A673 (cell line): ENCODE measurements around the gene ZFAND4. TPM values are rescaled to one million over a fixed set of nuclear protein-coding genes. Genes with fewer than 3 reads are reported as not detected.

Experiments used
- BruUV-seq: library from RNA; stranded (reverse); fragments of 400-500 nt; replicated peaks from 2 replicates; lab custom pipeline; 2021; lab: Mats Ljungman, UMichigan
- CTCF ChIA-PET: fragments of 300-600 bp; sonication (Branson Sonifier 250); formaldehyde crosslinking; loops from one replicate; lab custom pipeline; 2022; ENCODE audit warnings: antibody characterized with exemption; lab: Charles Lee
- POLR2A ChIA-PET: fragments of 300-600 bp; sonication (Branson Sonifier 250); formaldehyde crosslinking; loops from one replicate; lab custom pipeline; 2022; ENCODE audit warnings: antibody characterized with exemption; ENCODE audit not compliant: low non-redundant PET; lab: Charles Lee
- DNase-seq: peaks from one replicate; pipeline ENCODE4 v3.0.0-alpha.2; 2015; ENCODE audit warnings: low spot score
- H3K27ac ChIP-seq: fragments of 200-600 bp; sonication (generic); 2 replicates; pipeline ENCODE4 v1.5.1; 2016; ENCODE audit warnings: mixed run types, low read depth, mild to moderate bottlenecking, mixed read lengths, antibody characterized with exemption, low read length; ENCODE audit not compliant: poor library complexity, severe bottlenecking
- H3K27me3 ChIP-seq: fragments of 200-600 bp; sonication (generic); replicated peaks from 2 replicates; pipeline ENCODE4 v1.6.1; 2017; ENCODE audit warnings: mixed run types, low read depth, mild to moderate bottlenecking, mixed read lengths, antibody characterized with exemption, low read length; ENCODE audit not compliant: insufficient read depth, poor library complexity
- H3K36me3 ChIP-seq: fragments of 200-600 bp; sonication (generic); 2 replicates; pipeline ENCODE4 v1.6.1; 2016; ENCODE audit warnings: mixed run types, mild to moderate bottlenecking, mixed read lengths, antibody characterized with exemption, low read length; ENCODE audit not compliant: insufficient read depth, poor library complexity, severe bottlenecking
- H3K4me1 ChIP-seq: fragments of 200-600 bp; sonication (generic); 2 replicates; pipeline ENCODE4 v1.6.1; 2017; ENCODE audit warnings: mixed run types, mild to moderate bottlenecking, mixed read lengths, antibody characterized with exemption, low read length; ENCODE audit not compliant: insufficient read depth, poor library complexity, severe bottlenecking
- H3K4me3 ChIP-seq: fragments of 200-600 bp; sonication (generic); 2 replicates; pipeline ENCODE4 v1.5.1; 2016; ENCODE audit warnings: low read depth, mixed run types, mild to moderate bottlenecking, mixed read lengths, low read length; ENCODE audit not compliant: poor library complexity, severe bottlenecking
- H3K9me3 ChIP-seq: fragments of 200-600 bp; sonication (generic); 2 replicates; pipeline ENCODE4 v1.6.1; 2016; ENCODE audit warnings: mixed run types, low read depth, mild to moderate bottlenecking, mixed read lengths, antibody characterized with exemption, low read length; ENCODE audit not compliant: poor library complexity, severe bottlenecking
- CTCF ChIP-seq: fragments of 300-800, 200-600 bp; sonication (generic); conservative IDR thresholded peaks from 2 replicates; pipeline ENCODE4 v1.5.1; 2017; ENCODE audit warnings: low read depth, mild to moderate bottlenecking, antibody characterized with exemption, low read length, moderate library complexity, mixed read lengths
- EZH2 ChIP-seq: fragments of 200-600 bp; sonication (generic); IDR thresholded peaks from 2 replicates; pipeline ENCODE4 v1.6.1; 2017; ENCODE audit warnings: borderline replicate concordance, low read depth, mild to moderate bottlenecking, mixed read lengths, antibody characterized with exemption, low read length; ENCODE audit not compliant: poor library complexity, severe bottlenecking
- intact Hi-C: fragments of 100-400 bp; cut with micrococcal nuclease; formaldehyde crosslinking; loops from one replicate; pipeline ENCODE4 v1.10.0; 2022; ENCODE audit not compliant: unreplicated experiment
- total RNA-seq: library from RNA; stranded (reverse); gene quantifications from 2 replicates; pipeline ENCODE4 v1.2.3, GENCODE V29; 2021

ZFAND4 gene
- total RNA-seq, 1 experiment from 2014 or later, result 9.2 TPM

DNA sequence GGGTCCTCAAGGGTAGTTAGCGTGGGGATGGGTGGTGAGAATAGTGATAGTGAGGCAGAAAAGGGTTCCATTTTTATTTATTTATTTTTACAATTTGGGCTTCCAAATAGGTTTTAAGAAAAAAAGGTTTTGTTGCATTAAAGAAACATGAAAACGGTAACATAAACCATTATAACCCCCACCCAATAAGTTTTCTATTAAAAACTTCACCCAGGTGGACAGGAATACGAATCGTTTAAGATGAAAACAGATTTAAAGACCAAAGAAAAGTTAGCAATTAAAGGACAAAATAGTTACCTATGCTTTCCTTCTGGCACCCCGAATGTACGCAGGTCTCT lies 78.7 kb downstream of the ZFAND4 start:
- no peaks in the 10 kb centered on the region for H3K36me3 ChIP-seq
- DNase-seq, result no peak
- H3K27ac ChIP-seq, result no peak overlapping the region
- peaks cover 4% of the 10 kb centered on the region for H3K4me1 ChIP-seq
- H3K9me3 ChIP-seq, result no peaks in the 10 kb centered on the region
- ChIA-PET CTCF (no interaction called here), POLR2A (no interaction called here)
- peak overlapping the region; percentile 80 for H3K4me3 ChIP-seq
- intact Hi-C loops, result no loop called here
- BruUV-seq, result no TSS peak
- no peak for TF ChIP-seq EZH2
- no peak for TF ChIP-seq CTCF
- H3K27me3 ChIP-seq, result no peaks in the 10 kb centered on the region

DNA sequence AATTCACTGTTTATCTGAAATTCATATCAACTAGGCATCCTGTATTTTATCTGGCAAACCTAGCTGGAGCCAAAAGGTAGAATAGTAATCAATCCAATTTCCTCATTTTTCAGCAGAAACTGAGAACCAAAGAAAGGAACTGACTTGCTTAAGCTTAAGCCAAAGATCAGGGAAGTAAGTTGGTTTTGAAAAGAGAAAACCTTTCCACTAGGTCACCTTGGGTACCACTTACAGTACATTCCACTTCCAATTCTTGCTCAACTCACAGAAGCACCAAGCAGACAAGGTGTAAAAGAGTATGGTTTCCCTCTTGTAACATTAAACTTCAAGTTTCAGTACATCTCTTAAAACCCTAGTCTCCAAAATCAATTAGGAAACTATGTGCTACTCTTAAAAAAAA lies 79.6 kb downstream of the ZFAND4 start:
- intact Hi-C loops, result no loop called here
- no peaks in the 10 kb centered on the region for H3K27me3 ChIP-seq
- POLR2A ChIA-PET, result no interaction called here
- H3K27ac ChIP-seq, result no peak overlapping the region
- no TSS peak for BruUV-seq
- no peaks in the 10 kb centered on the region for H3K9me3 ChIP-seq
- H3K4me1 ChIP-seq, result peaks cover 4% of the 10 kb centered on the region
- no peaks in the 10 kb centered on the region for H3K36me3 ChIP-seq
- H3K4me3 ChIP-seq, result peak overlapping the region; percentile 80
- CTCF ChIA-PET, result no interaction called here
- TF ChIP-seq EZH2 (no peak), CTCF (no peak)
- no peak for DNase-seq

GRCh38 chr10:45592432-45592831 lies 80.1 kb downstream of the ZFAND4 start:
- no peak for DNase-seq
- Histone ChIP-seq H3K4me3 (no peak overlapping the region), H3K9me3 (no peaks in the 10 kb centered on the region), H3K36me3 (no peaks in the 10 kb centered on the region), H3K27ac (no peak overlapping the region), H3K4me1 (peaks cover 4% of the 10 kb centered on the region), H3K27me3 (no peaks in the 10 kb centered on the region)
- ChIA-PET CTCF (no interaction called here), POLR2A (no interaction called here)
- no peak for TF ChIP-seq EZH2
- TF ChIP-seq CTCF, result no peak
- intact Hi-C loops, result no loop called here
- no TSS peak for BruUV-seq
